Measurements from ENCODE around the gene UBQLN4.
A peak's percentile ranks its signal among the peaks of the same experiment; 100 is the strongest.

The UBQLN4 gene

GRCh38 chr1:156009404-156009803 is 44.2 kb downstream of the UBQLN4 start:
- DNase-seq, result no peak

DNA sequence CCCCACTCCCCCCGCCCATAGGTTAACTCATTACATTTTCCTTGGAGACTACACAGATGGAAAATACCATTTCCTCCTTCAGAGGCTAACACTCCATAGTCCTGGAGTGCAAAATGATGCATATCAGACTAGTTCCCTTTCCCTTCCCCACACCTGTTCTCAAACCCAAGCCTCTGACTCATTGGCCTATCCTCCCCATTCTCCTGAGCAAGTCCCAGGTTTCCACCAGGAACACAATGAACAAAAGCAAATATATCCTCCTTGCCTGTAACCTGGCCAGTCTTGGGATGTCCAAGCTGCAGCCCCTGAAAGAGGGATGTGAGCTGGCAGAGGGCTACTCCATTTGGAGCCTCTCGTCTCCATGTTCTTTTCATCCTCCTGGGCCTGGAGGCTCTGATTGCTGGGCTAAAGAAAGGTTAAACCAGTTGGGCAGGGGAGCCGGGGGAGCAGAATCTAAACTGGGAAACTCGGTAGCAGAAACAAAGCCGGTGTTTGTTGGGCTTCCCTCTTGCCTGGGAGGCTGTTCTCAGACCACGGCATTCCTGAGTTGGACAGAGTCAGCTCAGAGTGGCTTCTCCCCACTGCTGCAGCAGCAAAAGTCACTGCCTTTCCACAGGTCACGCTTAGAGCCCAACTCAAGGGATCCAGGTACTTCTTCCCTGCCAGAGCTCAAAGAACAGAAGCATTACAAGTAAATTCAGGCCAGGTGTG is 46.8 kb downstream of the UBQLN4 start:
- no peak for DNase-seq

DNA sequence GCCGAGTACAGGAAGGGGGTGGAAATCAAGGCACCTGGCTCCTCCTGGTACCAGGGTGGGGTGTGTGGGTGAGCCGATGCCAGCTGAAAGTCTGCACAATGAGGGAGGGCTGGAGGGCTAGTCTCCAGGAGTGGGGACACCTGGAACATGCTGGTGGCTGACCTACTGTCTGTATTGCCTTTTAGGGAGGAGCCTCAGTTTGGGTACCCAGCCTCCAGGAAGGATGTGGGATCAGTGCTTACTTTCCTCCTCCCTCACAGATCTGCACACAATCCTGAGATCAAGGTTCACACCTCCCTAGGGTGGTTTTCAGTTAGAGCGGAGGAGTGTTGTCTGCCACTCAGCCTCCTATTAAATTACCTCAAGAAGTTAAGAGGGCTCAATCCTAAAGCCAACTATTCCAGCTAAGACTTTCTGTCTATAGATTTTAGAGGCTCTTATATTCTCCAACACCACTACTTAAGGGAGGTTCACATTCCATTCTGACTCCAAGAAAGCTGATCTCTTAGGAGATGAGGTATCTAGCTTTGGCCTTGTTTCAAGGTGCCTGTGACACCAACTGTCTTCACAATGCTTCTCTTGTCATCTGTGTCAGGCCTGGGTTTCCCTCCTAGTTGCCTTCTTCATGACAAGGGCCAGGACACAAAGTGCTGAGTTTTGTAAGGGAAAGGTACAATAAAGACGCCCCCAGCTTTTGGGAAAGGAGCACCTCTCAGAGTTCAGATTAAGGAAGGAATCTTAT is 48.6 kb downstream of the UBQLN4 start:
- peak; percentile 37 for DNase-seq

DNA sequence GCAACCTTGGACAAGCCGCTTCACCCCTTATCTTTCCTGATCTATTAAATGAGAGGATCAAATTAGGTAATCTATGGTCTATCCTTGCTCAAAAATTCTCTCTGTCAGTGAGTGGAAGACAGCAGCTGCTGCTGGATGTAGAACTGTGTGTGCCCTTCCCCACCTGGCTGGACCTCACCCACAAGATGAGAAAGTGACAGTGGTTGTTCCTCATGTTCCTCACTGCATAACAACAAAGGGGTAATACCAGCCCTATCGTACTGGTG is 49.7 kb downstream of the UBQLN4 start:
- no peak for DNase-seq

- DNase-seq, result no peak
These were observed 51.2 kb downstream of the UBQLN4 start for GRCh38 chr1:156002188-156002911.

DNA sequence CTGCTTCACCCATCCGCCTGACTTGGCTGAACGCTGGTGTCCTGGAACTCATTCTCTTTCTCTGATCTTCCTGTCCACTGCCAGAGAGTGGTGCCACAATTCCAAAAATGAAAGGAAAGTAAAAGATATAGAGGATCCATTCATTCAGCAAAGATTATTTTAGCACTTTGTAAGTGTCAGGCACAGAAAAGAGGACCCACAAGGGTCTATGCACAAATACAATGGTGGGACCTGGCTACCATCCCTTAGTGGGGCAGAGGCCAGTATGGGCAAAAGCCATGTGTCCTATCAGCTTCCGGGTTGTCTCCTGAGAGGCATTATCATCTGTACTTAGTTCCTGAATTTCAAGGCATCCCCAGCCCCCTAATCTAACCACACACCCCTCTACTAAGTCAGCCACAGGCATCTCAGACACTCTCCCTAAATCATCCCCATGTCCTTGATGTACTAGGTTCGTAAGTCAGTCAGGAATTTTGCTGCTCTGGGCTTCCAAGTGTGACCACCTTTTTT is 51.9 kb downstream of the UBQLN4 start:
- DNase-seq, result no peak

DNA sequence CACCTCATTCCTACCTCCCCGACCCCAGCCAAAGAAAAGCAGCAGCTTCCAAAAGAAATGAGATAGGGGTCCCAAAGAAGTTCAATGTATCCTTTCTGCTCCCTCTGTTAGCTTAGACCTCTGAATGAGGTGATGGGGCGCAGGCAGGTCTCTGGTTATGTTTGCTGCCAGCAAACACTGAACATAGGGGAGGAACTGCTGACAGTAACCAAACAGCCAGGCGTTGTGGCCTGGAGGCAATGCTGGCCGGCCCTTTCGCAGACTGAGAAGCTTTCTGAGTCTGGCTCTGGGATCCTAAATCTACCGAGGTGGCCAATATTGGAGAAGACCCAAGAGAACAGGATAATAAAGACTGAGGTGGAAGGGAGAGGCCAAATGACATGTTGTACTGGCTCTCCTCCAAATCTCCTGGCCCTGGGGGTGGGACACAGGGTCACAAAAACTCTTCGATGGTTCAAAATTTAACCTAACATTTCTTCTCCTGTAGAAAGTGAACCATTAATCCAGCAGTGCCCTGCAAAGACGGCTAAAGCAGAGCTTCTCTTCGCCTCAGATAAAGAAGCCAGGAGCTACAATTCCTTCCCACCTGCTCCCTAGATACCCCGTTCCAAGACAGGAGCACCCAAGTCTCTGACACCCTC is 52.5 kb downstream of the UBQLN4 start:
- DNase-seq, result no peak

GRCh38 chr1:155999964-156000363 is 53.6 kb downstream of the UBQLN4 start:
- no peak for DNase-seq

DNA sequence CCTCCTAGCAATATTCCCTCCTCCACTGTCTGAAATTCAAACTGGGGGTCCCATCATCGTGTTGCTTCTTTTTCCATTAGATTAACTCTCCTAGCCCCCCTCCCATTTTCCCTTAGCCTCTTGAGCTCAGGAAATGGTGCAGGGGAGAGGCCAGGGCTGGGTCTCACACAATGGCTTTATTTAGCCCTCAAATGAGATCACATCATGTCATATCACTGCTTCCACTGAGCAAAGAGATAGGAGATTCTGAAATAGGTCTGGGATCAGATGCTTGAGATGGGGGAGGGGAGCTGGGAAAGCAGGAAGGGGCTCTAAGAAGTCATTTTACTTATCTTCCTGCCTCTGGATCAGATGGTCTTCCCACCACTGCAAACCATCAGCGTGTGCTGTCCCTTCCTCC is 57.4 kb downstream of the UBQLN4 start:
- DNase-seq, result no peak

- DNase-seq, result no peak
These were observed 60.0 kb downstream of the UBQLN4 start for GRCh38 chr1:155993595-155993994.

GRCh38 chr1:155990005-155990739 is 63.4 kb downstream of the UBQLN4 start:
- DNase-seq, result no peak

DNA sequence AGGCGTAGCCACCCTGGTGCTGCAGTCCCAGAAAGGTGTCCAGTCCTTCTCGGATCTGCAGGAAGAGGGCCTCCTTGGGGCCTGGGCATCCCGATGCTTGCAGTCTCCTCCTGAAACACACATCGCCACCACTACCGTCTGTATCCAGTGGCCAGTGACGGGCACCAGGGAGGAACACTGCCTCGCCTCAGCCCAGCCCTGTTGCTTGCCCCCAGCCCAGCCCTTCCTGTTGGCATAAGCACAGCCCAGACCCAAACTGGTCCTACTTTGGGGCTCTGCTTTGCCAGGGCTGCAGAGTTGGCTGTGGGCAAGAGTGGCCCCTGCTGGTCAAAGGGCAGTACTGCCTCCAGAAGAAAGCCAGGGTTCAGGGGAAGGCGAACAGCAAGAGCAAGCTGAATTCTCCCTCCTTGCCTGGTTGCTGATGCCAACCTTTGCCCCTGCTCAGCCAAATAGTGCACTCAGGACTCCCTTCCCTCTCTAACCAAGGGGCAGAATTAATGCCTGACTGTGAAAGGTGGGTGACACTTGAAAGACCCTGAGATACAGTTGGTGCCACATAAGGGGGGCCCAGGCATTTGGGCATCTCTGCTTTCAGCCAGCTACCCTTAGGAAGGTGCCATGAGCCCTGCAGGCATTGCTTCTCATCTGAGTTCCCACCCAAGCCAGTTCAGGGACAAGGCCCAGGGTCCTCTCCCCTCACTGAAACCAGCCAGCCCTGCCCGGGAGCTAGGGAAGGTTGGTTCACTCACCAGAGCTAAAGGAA is 64.2 kb downstream of the UBQLN4 start:
- peak; percentile 82 for DNase-seq

Measured in CD4-positive, alpha-beta T cell treated with Interleukin-6 for 4 hours (primary cell).